Measurements from ENCODE around the gene CCDC12.
A peak's percentile ranks its signal among the peaks of the same experiment; 100 is the strongest.

CCDC12 gene

GRCh38 chr3:46881596-46882376, 94.8 kb downstream of the CCDC12 start:
- Histone ChIP-seq H3K27ac (peak overlapping the region; percentile 91 to 94), H3K4me3 (peak overlapping the region; percentile 91)
- no peak for TF ChIP-seq CTCF (IDR thresholded peaks at IDR 0.05)
- DNase-seq (ENCODE audit: low spot score): no peak

GRCh38 chr3:46880884-46881595, 95.5 kb downstream of the CCDC12 start:
- TF ChIP-seq CTCF (IDR thresholded peaks at IDR 0.05): no peak
- Histone ChIP-seq H3K27ac (peak overlapping the region; percentile 91 to 94), H3K4me3 (peak overlapping the region; percentile 91)
- DNase-seq (ENCODE audit: low spot score): no peak

- no peak for DNase-seq (ENCODE audit: low spot score)
- peak overlapping the region in 1 of 2 donors; percentile 55 for H3K27ac ChIP-seq
- no peak for TF ChIP-seq CTCF (IDR thresholded peaks at IDR 0.05)
- H3K4me3 ChIP-seq: no peak overlapping the region
Measured at GRCh38 chr3:46878781-46879436, 97.6 kb downstream of the CCDC12 start.

- no peak within 1 kb of the TSS for H3K4me3 ChIP-seq
- peak within 1 kb of the TSS in 1 of 2 donors; percentile 55 for H3K27ac ChIP-seq
- TF ChIP-seq CTCF (IDR thresholded peaks at IDR 0.05): no peak
- DNase-seq (ENCODE audit: low spot score): no peak
Measured at GRCh38 chr3:46877406-46878125, 99.0 kb downstream of the CCDC12 start, which contains the start of gene PTH1R. Gene PTH1R (plus strand): TSS chr3:46877721. CDS start chr3:46883560, 5,839 bp downstream.

- Histone ChIP-seq H3K4me3 (no peak overlapping the region), H3K27ac (no peak overlapping the region)
- no peak for DNase-seq (ENCODE audit: low spot score)
- TF ChIP-seq CTCF (IDR thresholded peaks at IDR 0.05): no peak
Measured at GRCh38 chr3:46876313-46877300, 99.9 kb downstream of the CCDC12 start.

GRCh38 chr3:46875560-46875959, 101.0 kb downstream of the CCDC12 start:
- H3K27ac ChIP-seq: no peak overlapping the region
- TF ChIP-seq CTCF (IDR thresholded peaks at IDR 0.05): no peak
- no peak for DNase-seq (ENCODE audit: low spot score)
- H3K4me3 ChIP-seq: no peak overlapping the region

Measured in coronary artery (tissue), 2 donors.